Astrocyte of the cerebellum (primary cell): ENCODE measurements around the gene DISP3.

Experiments
- DNase-seq: peaks from one replicate; pipeline ENCODE4 v3.0.0-alpha.2; 2011; ENCODE audit warnings: low read depth
- H3K4me3 ChIP-seq: 2 replicates; pipeline ENCODE4 v1.5.1; 2011; ENCODE audit warnings: mild to moderate bottlenecking, low read depth, low read length, moderate library complexity
- CTCF ChIP-seq: IDR thresholded peaks from 2 replicates; pipeline ENCODE4 v1.5.1; 2012; ENCODE audit warnings: low read length, low read depth, moderate library complexity, mild to moderate bottlenecking; ENCODE audit errors: missing control alignments
- in situ Hi-C: cut with HindIII; loops from 2 replicates; pipeline ENCODE4 v1.10.0; 2017; ENCODE audit warnings: low sequenced_read_pairs

DISP3 gene

GRCh38 chr1:11482701-11483479 lies 3.9 kb downstream of the DISP3 start:
- TF ChIP-seq CTCF, result no peak
- no peak overlapping the region for H3K4me3 ChIP-seq
- no peak for DNase-seq
- in situ Hi-C loops, result loop anchor here (25.0 kb wide), 1 partner anchor 129 kb away; no protein-coding TSS in a partner anchor

- no peak for TF ChIP-seq CTCF
- DNase-seq, result no peak
- no peak overlapping the region for H3K4me3 ChIP-seq
- in situ Hi-C loops, result loop anchor here (25.0 kb wide), 1 partner anchor 129 kb away; no protein-coding TSS in a partner anchor
Measured at GRCh38 chr1:11483581-11484320, 4.8 kb downstream of the DISP3 start.

- H3K4me3 ChIP-seq, result no peak overlapping the region
- DNase-seq, result no peak
- TF ChIP-seq CTCF, result no peak
- in situ Hi-C loops, result loop anchor here (25.0 kb wide), 1 partner anchor 128 kb away; no protein-coding TSS in a partner anchor
Measured at GRCh38 chr1:11484321-11484655, 5.3 kb downstream of the DISP3 start.

GRCh38 chr1:11485191-11485590 lies 6.2 kb downstream of the DISP3 start:
- no peak for TF ChIP-seq CTCF
- DNase-seq, result no peak
- in situ Hi-C loops, result loop anchor here (25.0 kb wide), 1 partner anchor 127 kb away; no protein-coding TSS in a partner anchor
- H3K4me3 ChIP-seq, result no peak overlapping the region

- H3K4me3 ChIP-seq, result no peak overlapping the region
- in situ Hi-C loops, result loop anchor here (25.0 kb wide), 1 partner anchor 126 kb away; no protein-coding TSS in a partner anchor
- no peak for DNase-seq
- TF ChIP-seq CTCF, result no peak
Measured at GRCh38 chr1:11486231-11487009, 7.5 kb downstream of the DISP3 start.

GRCh38 chr1:11487196-11487751 lies 8.3 kb downstream of the DISP3 start:
- in situ Hi-C loops, result loop anchor here (25.0 kb wide), 1 partner anchor 125 kb away; no protein-coding TSS in a partner anchor
- no peak for TF ChIP-seq CTCF

More at GRCh38 chr1:11487196-11487751, 8.3 kb downstream of the DISP3 start:
- H3K4me3 ChIP-seq, result no peak overlapping the region
- no peak for DNase-seq
